ENCODE measurements around the gene OR51B4.
"Not testable (repeated sequence)": the region's sequence is repeated elsewhere in the genome, so short reads cannot be mapped to it uniquely, and the experiment has no call there.

The OR51B4 gene

DNA sequence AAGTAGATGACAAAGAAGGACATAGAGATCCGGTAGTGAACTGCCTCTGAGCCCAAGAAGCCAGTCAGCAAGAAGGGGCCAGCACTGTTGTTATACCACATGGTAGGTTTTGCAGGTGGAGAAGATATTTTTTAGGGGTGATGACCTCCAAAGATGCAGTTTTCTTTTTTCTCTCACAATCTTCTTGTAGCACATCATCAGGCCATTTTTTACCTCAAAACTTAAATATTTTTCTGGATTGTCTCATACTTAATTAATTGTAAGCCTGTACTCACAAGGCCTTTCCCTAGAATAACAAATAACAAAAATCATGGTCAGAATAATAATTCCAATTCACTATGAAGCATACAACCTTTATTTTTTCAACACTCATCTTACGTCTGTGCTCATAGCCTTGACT, at the start of gene OR51B4:
Gene OR51B4, minus strand, starts transcription at position 101 of the 400 bp plus-strand sequence. Its CDS starts 0 bp downstream, at position 101.
- no peak for DNase-seq (ENCODE audit: low spot score)

- no peak for DNase-seq (ENCODE audit: low spot score)
Observed at GRCh38 chr11:5351208-5351607, 49.5 kb upstream of the OR51B4 start, which contains the start of gene OR51B6. OR51B6 (plus strand) TSS chr11:5351508; CDS start chr11:5351508, 0 bp downstream.

- DNase-seq (ENCODE audit: low spot score), result no peak
Observed at GRCh38 chr11:5349550-5349949, 47.8 kb upstream of the OR51B4 start.

DNA sequence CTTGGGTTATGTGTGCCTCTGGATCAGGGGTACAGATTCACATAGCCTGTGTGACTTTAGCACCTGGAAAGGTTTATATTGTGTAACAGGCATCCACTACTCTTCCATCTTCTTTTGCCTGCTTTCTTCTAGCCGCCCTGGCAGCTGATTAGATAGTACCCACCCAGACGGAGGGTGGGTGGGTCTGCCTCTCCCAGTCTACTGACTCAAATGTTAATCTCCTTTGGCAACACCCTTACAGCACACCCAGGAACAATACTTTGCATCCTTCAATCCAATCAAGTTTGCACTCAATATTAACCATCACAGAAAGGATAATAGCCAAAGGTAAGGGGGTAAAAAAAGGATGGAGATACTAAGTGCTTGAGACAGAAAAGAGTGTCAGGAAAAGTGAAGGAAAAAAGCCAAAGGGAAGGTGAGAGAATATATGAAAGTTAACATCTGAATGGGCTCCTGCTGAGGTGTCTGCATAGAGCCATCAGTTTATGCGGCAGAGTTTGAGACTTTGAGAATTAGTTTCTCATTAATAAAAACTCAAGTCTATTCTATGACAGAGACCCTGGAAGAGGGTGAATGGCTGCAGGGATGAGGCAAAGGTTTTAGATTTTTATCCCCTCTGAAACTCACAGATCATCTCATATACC, 46.9 kb upstream of the OR51B4 start:
- no peak for DNase-seq (ENCODE audit: low spot score)

- no peak for DNase-seq (ENCODE audit: low spot score)
Observed at GRCh38 chr11:5345831-5346230, 44.1 kb upstream of the OR51B4 start.

DNA sequence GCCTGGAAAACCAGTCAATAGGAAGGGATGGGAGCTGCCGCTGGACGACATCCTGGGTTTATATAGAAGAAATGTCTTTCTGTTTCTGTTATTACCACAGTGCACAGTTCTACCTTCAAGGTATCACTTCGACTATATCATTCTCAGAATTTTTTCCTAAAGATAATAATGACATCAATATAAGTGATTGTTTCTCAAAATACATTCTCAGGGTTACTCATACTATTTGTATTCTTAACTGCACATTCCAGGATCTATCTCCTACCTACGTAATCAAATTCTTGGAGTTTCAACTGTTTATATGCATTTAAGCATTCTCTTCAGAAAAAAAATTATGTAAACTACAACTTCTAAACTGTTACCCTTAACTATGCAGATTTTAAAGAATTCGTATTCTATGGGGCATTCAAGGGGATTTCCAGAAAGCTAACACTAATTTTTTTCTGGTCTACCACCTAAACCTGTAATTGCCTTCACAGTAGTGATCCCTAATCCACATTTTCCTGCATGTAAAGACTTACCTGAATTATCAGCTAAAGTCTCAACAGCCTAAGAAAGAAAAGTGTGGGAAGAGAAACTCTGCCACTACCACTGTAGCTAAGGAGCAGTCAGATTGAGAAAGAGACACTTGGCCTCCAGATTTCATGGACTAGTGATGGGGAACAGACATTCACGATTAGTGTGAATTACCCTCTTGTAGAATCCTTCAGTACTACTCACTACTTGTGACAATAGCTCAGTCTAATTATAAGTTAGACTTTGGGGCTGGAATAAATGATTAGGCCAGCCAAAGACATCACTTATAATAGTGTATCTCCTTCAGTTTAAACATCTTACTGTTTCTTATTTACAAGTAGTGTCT, 42.0 kb upstream of the OR51B4 start, which contains the start of gene OR51B5:
Gene OR51B5, minus strand, starts transcription at position 51 of the 862 bp plus-strand sequence. Its CDS starts 0 bp downstream, at position 51.
- DNase-seq (ENCODE audit: low spot score), result no peak

- no peak for DNase-seq (ENCODE audit: low spot score)
Observed at GRCh38 chr11:5339771-5340322, 38.1 kb upstream of the OR51B4 start.

- DNase-seq (ENCODE audit: low spot score), result not testable (repeated sequence)
Observed at GRCh38 chr11:5337253-5337652, 35.5 kb upstream of the OR51B4 start.

GRCh38 chr11:5336331-5336730, 34.6 kb upstream of the OR51B4 start:
- no peak for DNase-seq (ENCODE audit: low spot score)

GRCh38 chr11:5335170-5335569, 33.4 kb upstream of the OR51B4 start:
- no peak for DNase-seq (ENCODE audit: low spot score)

DNA sequence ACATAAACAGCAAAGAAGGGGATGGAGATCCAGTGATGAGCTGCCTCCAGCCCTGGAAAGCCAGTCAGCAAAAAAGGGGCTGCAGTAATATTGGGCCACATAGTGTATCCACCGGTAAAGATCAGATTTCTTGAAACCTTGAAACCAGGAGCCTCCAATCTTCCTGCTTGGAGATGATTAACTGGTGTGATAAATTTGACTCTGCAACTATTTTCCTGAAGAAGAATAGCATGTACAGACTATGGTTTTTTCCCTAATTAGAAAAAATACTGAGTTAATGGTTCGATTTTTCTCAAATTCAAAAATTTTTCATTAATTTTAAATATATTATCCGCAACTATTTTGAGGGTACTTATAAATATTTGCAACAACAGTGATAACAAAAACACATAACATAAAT, 22.5 kb upstream of the OR51B4 start, which contains the start of gene OR51B2:
Gene OR51B2, minus strand, starts transcription at position 101 of the 400 bp plus-strand sequence. Its CDS starts 0 bp downstream, at position 101.
- no peak for DNase-seq (ENCODE audit: low spot score)

DNA sequence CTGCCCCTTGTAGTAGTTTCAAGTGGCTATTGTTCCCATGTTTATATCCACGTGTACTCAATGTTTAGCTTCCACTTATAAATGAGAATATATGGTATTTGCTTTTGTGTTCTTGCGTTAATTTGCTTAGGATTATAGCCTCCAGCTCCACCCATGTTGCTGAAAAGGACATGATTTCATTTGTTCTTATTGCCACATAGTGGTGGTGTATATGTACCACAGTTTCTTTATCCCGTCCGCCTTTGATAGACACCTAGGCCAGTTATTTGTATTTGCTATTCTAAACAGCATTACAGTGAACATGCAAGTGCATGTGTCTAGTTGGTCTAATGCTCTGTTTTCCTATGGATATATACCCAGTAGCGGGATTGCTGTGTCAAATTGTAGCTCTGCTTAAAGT, 15.5 kb upstream of the OR51B4 start:
- DNase-seq (ENCODE audit: low spot score), result no peak

DNA sequence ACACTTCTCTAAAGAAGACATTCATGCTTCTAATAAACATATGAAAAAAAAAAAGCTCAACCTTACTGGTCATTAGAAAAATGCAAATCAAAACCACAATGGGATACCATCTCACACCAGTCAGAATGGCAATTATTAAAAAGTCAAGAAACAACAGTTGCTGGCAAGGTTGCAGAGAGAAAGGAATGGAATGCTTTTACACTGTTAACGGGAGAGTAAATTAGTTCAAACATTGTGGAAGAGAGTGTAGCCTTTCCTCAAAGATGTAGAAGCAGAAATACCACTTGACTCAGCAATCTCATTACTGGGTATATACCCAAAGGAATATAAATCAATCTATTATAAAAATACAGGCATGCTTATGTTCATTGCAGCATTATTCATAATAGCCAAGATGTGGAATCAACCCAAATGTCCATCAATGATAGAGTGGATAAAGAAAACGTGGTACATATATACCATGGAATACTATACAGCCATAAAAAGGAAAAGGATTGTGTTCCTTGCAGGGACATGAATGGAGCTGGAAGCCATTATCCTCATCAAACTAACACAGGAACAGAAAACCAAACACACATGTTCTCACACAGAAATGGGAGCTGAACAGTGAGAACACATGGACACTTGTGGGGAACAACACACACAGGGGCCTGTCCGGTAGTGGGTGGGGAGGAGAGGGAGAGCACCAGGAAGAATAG, 11.7 kb upstream of the OR51B4 start:
- not testable (repeated sequence) for DNase-seq (ENCODE audit: low spot score)

- DNase-seq (ENCODE audit: low spot score), result no peak
Observed at GRCh38 chr11:5310423-5310822, 8.7 kb upstream of the OR51B4 start.

- no peak for DNase-seq (ENCODE audit: low spot score)
Observed at GRCh38 chr11:5307256-5308019, 5.7 kb upstream of the OR51B4 start.

GRCh38 chr11:5304046-5304445, 2.3 kb upstream of the OR51B4 start:
- DNase-seq (ENCODE audit: low spot score), result no peak

DNA sequence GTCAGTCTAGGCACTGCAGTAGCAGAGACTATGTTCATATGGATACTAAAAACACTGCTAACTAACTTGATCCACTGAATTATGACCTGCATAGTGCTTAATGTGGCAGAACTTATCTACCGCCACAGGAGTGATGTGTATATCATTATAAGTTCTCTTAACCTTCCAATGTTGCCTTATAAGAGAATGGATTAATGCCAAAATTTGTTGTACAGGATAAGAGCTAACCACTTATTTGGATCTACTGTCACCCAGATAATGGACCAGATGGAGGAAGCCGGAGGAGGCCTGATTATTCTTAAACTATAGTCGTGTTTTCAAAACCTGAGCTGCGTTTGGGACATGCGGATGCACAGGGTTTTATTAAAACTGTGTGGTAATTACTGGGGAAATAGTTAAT, 1.9 kb upstream of the OR51B4 start:
- no peak for DNase-seq (ENCODE audit: low spot score)

DNA sequence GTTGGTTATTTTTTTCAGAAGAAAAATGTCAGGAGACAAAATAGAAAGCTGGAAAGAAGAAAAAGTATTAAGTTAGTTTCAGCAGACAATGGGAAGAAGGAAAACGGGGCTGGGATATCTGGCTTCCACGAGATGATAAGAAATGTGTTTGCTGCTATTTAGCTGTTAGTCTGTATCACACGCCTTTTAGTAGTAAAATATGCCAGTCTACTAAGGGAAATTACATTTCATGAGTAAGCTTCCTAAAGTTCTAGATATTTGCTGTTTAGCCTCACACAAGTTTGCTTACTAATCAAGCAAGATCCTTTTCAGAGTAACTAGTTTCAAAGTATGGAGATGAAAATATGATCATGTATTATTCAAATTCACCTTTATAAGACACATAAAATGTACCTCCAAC, 1.5 kb downstream of the OR51B4 start:
- DNase-seq (ENCODE audit: low spot score), result no peak

DNA sequence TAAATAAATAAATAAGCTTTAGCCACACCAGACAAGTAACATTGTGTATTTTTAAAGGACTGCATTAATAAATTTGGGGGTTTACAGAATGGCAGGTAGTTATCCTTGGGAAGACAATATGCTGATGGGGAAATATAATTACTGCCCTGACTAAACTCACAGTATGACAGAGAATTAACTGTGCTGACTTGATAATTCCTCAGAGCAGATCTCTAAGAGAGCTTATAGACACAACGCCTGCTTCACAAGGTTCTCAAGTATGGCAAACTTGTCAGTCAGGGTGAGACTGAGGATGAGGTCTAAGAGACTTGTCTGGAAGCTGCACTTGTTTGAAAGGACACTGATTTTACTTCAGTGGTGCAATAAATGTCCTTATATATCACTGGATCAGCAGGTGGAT, 3.3 kb downstream of the OR51B4 start:
- no peak for DNase-seq (ENCODE audit: low spot score)

DNA sequence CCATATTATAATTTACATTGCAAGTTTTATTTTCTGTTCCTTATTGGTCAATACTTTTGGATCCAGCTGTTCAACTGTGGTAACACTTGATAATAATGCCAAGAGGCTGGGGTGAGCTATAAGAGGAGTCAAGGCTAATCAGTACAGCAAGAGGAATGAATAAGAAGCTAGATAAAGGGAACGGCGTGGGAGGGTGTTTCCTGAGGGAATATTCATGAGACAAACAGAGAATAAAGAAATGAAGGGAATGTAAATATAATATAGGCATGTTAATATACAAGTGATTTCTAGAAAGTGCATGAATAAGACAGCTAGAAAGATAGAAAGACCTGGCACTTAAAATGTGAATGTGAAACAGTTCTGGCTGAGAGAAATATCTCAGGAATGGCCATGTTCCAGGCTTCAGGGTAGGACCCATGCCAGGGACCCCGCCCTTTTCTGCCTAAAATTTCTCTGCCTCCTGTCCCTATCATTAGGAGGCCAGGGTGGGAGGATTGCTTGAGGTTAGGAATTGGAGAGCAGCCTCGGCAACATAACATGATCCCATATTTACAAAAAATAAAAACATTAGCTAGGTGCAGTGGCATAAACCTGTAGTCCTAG, 3.9 kb downstream of the OR51B4 start:
- no peak for DNase-seq (ENCODE audit: low spot score)
